ENCODE results near the gene TECTA.
"Not testable (repeated sequence)": the region's sequence is repeated elsewhere in the genome, so short reads cannot be mapped to it uniquely, and the experiment has no call there.

The TECTA gene

DNA sequence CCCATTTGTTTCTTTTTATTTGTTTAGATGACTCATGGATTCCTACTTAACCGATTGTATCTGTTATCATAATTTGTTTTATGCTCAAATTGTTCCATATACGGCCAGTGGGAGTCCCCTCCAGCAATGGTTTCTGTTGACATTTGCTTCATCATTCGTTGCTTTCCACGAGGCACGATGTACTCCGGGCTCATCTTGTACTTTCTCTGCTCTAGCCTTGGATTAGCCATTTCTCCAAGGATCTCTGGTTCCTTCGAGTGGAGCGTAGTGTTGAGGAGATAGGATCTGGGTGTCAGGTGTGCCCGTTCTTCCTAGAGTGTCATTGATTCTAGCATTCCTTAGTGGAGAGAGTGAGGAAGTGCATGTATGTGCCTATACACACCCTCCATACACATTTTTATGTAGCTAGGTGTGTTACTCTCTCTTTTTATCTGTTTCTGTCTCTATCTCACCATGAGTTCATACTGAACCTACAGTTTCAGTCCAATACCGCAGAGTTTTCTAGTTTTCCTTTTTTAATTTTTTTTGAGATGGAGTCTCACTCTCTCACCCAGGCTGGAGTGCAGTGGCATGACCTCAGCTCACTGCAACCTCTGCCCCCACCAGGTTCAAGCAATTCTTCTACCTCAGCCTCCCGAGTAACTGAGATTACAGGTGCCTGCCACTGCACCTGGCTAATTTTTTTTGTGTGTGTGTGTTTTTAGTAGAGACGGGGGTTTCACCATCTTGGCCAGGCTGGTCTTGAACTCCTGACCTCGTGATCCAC lies 31.4 kb downstream of the TECTA start:
- DNase-seq: no peak

DNA sequence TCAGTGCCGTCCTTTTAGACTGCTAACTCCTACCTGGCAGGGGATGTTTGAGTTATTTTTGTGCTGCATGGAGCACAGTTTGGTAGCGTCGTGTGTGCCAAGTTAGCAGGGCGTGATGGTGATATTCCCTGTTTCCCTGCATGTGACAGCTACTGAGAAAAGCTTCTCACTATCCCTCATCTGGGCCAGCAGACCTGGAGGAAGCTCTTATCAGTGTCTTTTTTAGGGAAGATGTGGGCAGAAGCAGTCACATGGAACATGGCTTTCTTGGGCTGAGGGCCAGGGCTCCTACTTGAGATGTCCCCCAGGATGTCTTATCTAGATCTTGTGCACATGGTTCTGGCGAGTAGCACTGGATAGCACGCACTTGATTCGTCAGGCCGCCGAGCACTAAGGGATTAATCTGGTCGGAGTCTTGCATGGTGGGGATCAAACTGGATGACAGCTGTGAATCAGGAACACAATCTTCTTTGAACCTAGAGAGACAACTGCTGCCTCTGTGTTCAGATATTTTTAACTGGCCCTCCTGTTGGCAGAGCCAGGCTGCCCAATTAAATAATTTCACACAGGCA lies 33.8 kb downstream of the TECTA start:
- no peak for DNase-seq

DNA sequence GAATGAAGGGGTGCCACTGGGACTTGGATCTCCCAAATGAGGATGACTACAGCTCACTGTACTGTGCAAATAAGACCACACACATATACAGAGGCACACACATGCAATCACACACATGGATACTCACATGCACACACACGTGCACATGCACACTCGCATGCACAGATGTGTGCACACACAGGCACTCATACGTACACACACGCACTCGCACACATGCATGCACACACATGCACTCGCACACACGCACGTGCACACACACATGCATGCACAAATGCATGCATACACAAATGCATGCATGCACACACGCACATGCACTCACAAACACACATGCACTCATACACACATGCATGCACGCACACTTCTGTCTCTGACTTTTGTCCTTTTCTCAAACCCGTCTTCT lies 36.0 kb downstream of the TECTA start:
- no peak for DNase-seq

DNA sequence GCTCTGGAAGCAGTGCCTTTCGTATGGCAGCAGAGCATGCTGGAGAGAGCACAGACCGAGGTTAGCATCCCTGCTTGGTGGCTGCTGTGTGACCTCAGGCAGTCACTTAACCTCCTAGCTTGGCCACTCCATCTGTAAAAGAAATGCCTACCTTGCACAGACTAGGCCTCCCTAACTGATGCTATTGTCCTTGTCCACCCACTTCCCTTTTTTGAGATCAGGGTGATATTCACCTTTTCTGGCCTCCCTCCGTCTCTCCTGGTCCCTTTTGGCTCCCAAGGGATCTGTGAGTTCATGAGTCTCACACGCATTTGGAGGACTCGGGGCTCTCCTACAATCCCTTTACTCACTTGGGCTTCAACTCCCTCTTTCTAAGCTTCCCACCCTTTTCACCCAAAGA lies 37.2 kb downstream of the TECTA start:
- DNase-seq: no peak

DNA sequence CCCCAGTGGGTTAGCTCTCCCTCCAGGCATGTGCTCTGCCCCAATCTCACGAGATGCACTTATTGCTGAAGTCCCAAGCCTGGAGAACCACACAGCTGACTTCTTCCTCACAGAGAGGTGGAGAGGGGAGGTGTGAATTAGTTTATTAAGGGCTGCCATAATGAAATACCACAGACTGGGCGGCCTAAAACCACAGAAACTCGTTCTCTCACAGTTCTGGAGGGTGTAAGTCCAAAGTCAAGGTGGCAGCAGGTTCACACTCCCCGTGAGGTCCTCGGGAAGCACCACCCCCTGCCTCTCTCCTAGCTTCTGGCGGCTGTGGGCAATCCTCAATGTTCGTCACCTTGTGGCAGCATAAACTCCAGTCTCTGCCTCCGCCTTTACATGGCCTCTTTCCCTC lies 39.3 kb downstream of the TECTA start:
- DNase-seq: no peak

DNA sequence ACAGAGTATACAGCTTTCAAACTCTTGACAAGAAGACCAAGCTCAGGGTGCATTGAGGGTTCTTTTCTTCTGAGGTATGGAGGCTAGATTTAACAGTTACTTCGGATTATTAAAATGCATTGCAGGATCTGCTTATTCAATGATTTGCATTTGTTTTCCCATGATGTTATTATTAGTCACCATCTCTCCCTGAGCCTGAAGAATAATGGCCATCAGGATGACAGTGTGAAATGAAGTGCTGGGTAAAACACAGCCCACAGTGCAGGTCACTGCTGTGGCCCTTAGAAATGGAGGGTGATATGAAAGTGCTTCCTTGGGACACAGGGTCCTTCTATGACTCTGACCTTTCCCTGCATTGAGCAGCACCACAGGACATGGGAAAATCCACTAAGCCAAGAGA lies 40.0 kb downstream of the TECTA start:
- DNase-seq: no peak

DNA sequence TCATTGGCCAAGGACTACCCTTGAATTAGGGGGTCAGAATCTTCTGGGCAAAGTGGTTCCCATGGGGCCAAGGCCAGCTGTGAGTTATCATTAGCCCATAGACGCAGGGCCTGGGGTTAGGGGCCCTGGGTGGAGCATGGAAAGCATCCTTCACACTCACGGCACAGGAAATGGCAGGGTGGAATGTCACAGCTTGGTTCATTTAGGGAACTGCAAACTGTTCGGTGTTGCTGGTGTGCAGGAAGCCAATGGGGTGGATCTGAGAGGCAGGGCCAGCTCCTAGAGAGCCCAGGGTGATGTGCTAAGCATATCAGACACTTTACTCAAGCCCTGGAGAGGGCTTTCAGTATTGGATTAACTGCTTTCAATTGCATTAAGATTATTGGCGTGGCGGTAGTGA lies 42.9 kb downstream of the TECTA start:
- no peak for DNase-seq

DNA sequence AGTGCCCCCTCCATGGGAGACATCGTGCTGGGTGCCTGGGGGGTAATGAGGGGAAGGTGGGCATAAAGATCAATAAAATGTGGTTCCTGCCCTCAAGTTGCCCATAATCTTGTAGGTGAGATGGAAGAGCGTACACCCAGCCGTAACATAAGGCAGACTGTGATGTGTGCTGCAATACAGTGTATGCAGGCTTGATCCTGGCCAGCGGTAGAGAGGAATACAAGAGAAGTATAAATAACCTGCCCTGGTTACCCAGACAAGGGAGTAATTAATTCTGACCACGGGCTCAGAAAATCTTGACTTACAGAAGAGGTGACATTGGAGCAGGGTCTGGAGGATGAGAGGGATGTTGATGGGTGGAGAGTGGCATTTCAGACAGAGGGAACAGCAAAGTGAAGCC lies 43.7 kb downstream of the TECTA start:
- DNase-seq: no peak

DNA sequence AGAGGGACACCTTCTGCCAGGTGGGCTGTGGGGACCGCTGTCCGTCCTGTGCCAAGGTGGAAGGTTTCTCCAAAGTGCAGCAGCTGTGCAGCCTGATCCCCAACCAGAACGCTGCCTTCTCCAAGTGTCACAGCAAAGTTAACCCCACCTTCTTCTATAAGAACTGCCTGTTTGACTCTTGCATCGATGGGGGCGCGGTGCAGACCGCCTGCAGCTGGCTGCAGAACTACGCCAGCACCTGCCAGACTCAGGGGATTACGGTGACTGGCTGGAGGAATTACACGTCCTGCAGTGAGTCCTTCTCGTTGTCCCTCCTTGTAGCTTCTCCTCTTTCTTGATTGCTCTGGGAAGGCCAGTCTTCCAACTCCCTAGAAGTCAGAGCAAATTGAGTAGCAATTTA lies 44.8 kb downstream of the TECTA start:
- DNase-seq: no peak

DNA sequence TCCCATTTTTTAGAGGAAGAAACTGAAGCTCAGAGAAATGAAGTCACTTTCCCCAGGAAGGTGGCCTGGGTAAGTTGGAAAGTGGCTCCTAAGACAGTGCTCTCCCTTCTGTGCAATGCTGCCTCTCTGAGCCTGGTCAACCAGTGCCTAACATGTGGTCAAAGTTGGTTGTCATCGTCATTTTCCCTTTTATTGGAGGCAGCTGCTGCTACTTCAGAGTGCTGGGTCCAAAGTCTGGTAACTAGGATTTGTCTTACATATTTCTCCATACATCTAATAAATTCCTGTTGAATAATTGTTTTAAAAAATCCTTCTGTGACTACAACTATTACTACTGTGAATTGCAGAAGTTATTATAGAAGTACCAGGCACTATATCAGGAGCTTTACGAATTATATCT lies 48.1 kb downstream of the TECTA start:
- DNase-seq: no peak

DNA sequence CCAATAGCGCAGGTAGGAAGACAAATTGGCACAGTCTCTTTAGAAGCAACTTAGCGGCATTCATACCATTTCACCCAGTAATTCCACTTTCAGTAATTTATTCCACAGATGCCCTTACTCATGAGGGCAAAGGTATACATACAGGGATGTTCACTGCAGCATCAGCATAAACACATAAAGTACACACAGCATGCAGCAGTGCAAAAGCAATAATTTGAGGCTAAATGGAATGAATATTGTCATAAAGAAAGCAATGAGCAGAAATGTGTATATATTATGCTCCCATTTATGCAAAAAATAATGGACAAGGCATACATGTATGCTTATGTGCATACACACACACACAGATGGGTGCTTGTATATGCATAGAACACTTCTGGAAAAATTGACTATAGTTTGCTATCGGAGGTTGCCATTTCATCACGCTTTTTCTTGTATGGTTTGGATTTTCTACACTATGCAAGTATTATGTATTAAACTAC lies 50.2 kb downstream of the TECTA start:
- no peak for DNase-seq

DNA sequence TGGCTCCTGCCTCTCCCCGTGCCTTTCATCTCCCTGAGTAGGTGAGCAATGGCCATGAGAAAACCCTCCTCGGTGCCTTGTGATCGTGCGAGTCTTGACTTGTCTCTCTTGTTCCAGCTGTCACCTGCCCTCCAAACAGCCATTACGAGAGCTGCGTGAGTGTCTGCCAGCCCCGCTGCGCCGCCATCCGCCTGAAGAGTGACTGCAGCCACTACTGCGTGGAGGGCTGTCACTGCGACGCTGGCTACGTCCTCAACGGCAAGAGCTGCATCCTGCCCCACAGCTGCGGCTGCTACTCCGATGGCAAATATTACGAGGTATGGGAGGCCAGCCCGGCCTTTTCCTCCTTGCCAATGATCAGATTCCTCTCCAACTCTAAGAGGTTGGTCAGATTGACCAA lies 51.7 kb downstream of the TECTA start:
- DNase-seq: no peak

DNA sequence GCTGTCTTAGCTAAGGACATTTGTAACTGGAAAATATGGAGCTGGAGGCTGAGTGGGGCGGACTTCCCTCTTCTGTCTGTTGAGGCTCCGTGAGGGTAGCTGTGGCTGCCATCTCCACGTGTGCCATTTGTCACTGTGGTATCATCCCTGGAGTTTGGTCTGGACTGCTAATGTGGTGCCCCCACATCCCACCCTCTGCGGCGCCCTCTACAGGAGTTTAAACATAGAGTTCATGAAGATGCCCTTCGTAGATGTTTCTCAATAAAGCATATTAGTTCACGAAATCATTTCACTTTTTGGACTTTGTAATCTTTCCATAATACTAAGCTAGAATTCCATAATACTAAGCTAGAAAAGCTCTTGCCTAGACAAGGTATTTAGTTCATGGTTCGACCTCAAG lies 52.4 kb downstream of the TECTA start:
- DNase-seq: no peak

DNA sequence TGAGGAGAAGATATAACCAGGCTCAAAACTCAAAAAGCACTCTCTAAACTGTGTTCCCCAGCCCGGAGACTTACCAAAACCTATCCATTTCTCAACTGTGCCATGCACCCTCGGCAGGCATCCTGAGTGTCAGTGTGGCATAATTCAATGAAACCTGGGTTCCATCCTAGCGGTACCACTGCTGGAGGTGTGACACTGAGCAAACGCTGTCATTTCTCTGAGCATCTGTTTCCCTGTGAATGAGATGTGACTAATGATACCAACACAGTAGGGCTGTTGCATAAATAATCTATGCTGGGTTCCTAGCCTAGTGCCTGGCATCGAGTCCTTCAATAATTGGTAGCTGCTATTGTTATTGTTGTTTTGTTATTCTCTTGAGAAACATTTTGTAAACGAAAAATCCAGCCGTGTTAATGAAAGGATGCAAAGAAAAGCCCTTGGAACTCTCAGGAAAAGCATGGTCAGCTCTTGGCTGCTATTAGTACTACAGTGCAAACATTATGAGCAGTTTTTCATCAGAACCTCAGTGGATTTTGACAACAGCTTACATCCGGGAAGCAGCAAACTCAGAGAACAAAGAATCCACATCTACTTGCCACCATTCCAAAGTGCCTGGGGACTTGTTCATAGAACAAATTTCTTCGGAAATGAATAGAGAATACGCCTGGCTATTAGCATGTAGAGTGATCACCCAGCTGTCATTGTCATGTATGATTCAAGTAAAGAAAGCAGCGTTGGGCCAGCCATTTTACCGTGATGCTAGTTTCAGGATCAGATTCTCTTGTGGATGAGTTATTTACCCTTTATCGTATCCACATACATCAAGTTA lies 53.7 kb downstream of the TECTA start:
- no peak for DNase-seq

DNA sequence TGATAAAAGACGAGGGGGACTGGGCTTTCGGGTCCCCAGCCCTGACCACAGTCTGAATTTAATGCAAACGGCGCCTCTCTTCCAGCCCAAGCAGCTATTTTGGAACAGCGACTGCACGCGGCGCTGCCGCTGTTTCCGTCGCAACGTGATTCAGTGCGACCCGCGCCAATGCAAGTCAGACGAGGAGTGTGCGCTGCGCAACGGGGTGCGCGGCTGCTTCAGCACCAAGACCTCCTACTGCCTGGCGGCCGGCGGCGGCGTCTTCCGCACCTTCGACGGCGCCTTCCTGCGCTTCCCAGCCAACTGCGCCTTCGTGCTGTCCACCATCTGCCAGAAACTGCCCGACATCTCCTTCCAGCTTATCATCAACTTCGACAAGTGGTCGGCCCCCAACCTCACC lies 56.7 kb downstream of the TECTA start:
- DNase-seq: no peak

DNA sequence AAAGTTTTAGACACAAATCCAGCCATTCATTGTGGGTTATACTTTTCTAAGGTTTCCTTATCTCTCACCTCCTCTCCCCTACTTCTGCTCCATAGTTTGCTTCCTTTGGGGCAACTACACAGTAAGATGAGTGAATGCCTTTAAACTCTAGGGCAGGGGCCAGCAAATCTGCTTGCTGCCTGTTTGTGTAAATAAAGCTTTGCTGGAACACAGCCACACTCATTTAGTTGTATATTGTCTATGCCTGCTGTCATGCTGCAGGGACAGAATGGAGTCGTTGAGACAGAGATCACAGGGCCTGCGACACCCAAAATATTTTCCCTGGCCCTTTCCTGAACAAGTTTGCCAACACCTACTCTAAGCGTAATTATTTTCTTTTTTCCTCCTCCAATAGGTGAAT lies 58.7 kb downstream of the TECTA start:
- no peak for DNase-seq

DNA sequence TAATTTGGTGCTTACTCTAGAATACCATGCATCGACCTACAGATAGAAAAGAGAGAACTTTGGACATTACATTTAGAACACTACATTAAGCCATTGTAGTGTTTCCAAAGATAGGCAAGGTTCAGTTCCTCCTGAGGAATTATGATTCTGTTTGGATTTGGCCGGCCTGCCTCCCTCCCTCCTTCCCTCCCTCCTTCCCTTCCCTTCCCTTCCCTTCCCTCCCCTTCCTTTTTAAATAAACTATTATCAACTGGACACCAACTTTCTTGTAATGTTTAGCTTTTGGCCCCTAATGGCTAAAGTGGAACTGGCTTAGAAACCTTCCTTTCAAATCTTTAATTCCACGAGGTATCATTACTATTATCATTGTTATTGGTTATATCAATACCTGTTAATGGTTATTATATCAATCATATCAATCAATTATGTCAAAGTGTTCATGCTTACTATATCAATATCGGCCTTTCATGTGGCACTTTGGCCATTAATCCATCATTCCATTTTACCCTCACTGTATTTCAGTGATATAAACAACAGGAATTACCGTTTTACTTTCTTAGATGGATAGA lies 60.4 kb downstream of the TECTA start:
- no peak for DNase-seq

DNA sequence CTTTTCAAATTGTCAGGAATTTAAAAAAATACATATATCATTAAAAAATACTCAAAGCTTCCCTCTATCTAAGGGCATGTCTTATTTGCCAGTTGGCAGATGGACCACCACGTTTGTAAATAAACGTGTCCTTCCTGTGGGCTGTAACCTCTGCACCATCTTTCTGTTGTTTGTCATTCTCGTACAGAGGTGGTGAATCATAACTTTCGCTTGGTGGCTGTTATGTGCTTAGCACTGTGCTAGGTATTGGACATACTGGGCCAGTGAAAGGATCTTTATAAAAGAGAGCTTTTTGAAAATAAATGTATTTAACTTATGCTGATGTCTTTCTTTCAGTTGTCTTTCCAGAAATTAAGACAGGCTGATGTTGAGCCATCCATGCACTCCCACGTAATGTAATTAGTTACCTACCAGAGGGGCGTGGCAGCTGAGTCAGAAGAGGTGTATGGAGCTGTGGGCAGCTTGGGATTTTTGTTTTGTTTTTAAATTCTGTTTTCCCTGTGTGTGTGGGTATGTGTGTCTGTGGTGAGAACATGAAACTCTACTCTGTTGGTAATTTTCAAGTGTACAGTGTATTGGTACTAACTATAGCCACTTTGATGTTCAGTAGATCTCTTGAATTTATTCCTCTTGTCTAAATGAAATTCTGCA lies 62.7 kb downstream of the TECTA start:
- DNase-seq: no peak

DNA sequence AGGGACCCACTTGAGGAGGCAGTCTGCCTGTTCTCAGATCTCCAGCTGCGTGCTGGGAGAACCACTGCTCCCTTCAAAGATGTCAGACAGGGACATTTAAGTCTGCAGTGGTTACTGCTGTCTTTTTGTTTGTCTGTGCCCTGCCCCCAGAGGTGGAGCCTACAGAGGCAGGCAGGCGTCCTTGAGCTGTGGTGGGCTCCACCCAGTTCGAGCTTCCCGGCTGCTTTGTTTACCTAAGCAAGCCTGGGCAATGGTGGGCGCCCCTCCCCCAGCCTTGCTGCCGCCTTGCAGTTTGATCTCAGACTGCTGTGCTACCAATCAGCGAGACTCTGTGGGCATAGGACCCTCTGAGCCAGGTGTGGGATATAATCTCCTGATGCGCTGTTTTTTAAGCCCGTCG lies 76.6 kb downstream of the TECTA start:
- DNase-seq: not testable (repeated sequence)

DNA sequence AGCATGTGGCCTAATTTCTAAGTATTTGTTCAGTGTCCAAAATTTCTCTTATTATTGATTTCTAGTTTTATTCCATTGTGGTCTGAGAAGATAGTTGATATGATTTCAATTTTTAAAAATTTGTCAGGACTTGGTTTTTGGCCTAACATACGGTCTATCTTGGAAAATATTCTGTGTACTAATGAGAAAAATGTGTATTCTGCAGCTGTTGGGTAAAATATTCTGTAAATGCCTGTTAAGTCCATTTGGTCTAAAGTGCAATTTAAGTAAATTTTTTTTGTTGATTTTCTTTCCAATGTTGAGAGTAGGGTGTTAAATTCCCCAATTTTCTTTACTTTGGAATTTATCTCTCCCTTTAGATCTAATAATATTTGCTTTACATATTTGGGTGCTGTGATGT lies 78.3 kb downstream of the TECTA start:
- DNase-seq: no peak

DNA sequence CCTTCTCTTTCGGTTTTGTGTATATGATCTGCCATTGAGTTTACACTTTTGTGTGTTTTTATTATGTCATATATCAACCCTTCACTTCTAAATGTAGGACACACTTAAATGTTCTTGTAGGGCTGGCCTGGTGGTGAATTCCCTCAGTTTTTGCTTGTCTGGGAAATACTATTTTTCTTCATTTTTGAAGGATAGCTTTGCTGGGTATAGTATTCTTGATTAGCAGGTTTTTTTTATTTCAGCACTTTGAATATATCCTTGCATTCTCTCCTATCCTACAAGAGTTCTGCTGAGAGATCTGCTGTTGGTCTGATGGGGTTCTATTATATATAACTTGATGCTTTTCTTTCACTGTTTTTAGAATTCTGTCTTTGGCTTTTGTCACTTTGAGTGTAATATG lies 79.1 kb downstream of the TECTA start:
- no peak for DNase-seq

DNA sequence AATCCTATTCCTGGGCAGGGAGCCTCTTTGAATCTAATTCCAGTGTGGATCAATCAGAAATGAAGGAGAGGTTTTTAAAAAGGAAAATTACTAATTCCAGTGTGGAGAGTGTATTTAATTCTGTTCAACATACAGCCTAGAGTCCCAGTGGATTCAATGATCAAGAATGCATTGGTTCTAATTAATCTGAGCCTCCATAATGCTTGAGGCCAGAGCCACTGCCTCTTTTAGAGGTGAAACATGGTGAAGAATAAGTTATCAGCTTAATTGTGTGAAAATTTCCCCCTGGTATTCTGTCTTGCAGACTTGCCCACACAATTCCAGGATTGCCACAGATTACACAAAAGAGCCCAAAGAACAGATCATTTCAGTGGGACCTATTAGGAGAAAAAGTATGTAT lies 87.7 kb downstream of the TECTA start:
- DNase-seq: no peak

DNA sequence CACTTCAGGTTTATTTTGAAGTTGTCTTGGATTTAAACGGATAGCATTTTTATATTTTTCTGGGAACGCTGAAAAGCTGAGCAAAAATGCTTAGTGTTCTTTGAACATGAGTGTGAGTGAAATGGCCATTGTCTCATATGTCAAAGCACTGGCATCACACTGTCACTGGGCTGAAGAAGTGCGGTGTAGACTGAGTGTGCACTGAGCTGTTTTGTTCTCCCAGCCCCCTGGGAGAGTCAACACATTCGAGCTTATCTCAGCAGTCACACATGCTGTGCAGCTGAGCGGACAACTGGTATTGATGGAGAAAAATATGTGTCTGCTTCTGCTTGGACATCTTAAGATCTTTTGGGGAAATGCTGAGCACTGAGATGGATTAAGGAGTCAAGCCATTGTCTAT lies 90.8 kb downstream of the TECTA start:
- DNase-seq: no peak
